PC-3 (cell line): ENCODE data around the gene LHFPL2. TPM values are rescaled to one million over a fixed set of nuclear protein-coding genes. Genes with fewer than 3 reads are reported as not detected.

ENCODE experiments used
- ATAC-seq: fragments of 200-7000 bp; cut with Tn5 transposase; 2 replicates; pipeline ENCODE4 v1.9.1; 2020; ENCODE audit warnings: mild to moderate bottlenecking, moderate library complexity
- BruUV-seq: library from RNA; stranded (reverse); fragments of 400-500 nt; replicated peaks from 2 replicates; lab custom pipeline; 2021; lab: Mats Ljungman, UMichigan
- CTCF ChIA-PET: fragments of 300-600 bp; sonication (Branson Sonifier 250); formaldehyde crosslinking; loops from one replicate; lab custom pipeline; 2022; ENCODE audit warnings: antibody characterized with exemption; lab: Charles Lee
- POLR2A ChIA-PET: fragments of 300-600 bp; sonication (Branson Sonifier 250); formaldehyde crosslinking; loops from one replicate; lab custom pipeline; 2022; ENCODE audit warnings: antibody characterized with exemption; ENCODE audit not compliant: unreplicated experiment; lab: Charles Lee
- DNase-seq: peaks from one replicate; pipeline ENCODE4 v3.0.0-alpha.2; 2015
- H2AFZ ChIP-seq: fragments of 300-600 bp; sonication (generic); 2 replicates; pipeline ENCODE4 v1.6.0; 2016; ENCODE audit warnings: antibody characterized with exemption, low read length
- H3F3A ChIP-seq: fragments of 300-600 bp; sonication (generic); one replicate; pipeline ENCODE4 v1.6.0; 2017; ENCODE audit warnings: antibody characterized with exemption, low read length, control low read depth, mild to moderate bottlenecking; ENCODE audit not compliant: unreplicated experiment
- H3K27ac ChIP-seq: fragments of 300-600 bp; sonication (generic); 2 replicates; pipeline ENCODE4 v1.5.1; 2016; ENCODE audit warnings: mild to moderate bottlenecking, low read length
- H3K27me3 ChIP-seq: fragments of 300-600 bp; sonication (generic); 2 replicates; pipeline ENCODE4 v1.6.1; 2016; ENCODE audit warnings: low read length, mixed read lengths
- H3K36me3 ChIP-seq: fragments of 300-600 bp; sonication (generic); 2 replicates; pipeline ENCODE4 v1.6.1; 2016; ENCODE audit warnings: low read depth, mixed run types, low read length, mixed read lengths
- H3K4me1 ChIP-seq: fragments of 300-600 bp; sonication (generic); 2 replicates; pipeline ENCODE4 v1.5.1; 2016; ENCODE audit warnings: low read length; ENCODE audit not compliant: insufficient read depth
- H3K4me2 ChIP-seq: fragments of 300-600 bp; sonication (generic); 2 replicates; pipeline ENCODE4 v1.6.0; 2016; ENCODE audit warnings: low read length
- H3K4me3 ChIP-seq: fragments of 300-600 bp; sonication (generic); 2 replicates; pipeline ENCODE4 v1.5.1; 2016; ENCODE audit warnings: mild to moderate bottlenecking, low read length, mixed read lengths
- H3K79me2 ChIP-seq: fragments of 300-600 bp; sonication (generic); 2 replicates; pipeline ENCODE4 v1.6.1; 2017; ENCODE audit warnings: low read length, mixed read lengths
- H3K9ac ChIP-seq: fragments of 300-600 bp; sonication (generic); 2 replicates; pipeline ENCODE4 v1.6.0; 2016; ENCODE audit warnings: mild to moderate bottlenecking, low read length
- H3K9me2 ChIP-seq: fragments of 300-600 bp; sonication (generic); replicated peaks from 2 replicates; pipeline ENCODE4 v1.6.1; 2016; ENCODE audit warnings: mixed run types, low read length, mixed read lengths
- H3K9me3 ChIP-seq: fragments of 300-600 bp; sonication (generic); 2 replicates; pipeline ENCODE4 v1.6.1; 2016; ENCODE audit warnings: low read length, mixed read lengths
- H4K20me1 ChIP-seq: fragments of 300-600 bp; sonication (generic); 2 replicates; pipeline ENCODE4 v1.6.1; 2016; ENCODE audit warnings: low read length, mixed read lengths
- CTCF ChIP-seq: fragments of 300-600 bp; sonication (generic); conservative IDR thresholded peaks from 2 replicates; pipeline ENCODE4 v1.5.1; 2017; ENCODE audit warnings: antibody characterized with exemption, low read depth, mild to moderate bottlenecking, low read length
- EZH2 ChIP-seq: fragments of 300-600 bp; sonication (generic); IDR thresholded peaks from one replicate; pipeline ENCODE4 v1.6.1; 2017; ENCODE audit warnings: antibody characterized with exemption, mild to moderate bottlenecking, low read length; ENCODE audit not compliant: unreplicated experiment
- EZH2phosphoT487 ChIP-seq: fragments of 300-600 bp; sonication (generic); IDR thresholded peaks from 2 replicates; pipeline ENCODE4 v1.6.1; 2018; ENCODE audit warnings: mild to moderate bottlenecking, antibody characterized with exemption, low read length, borderline replicate concordance
- intact Hi-C: fragments of 100-400 bp; cut with micrococcal nuclease; formaldehyde crosslinking; loops from 2 replicates; pipeline ENCODE4 v1.9.0; 2023
- total RNA-seq: library from RNA; depleted of rRNA; stranded (reverse); fragments of >200 nt; gene quantifications from 2 replicates; pipeline ENCODE4 v1.2.3, GENCODE V29; 2014

LHFPL2 gene
- total RNA-seq, 1 experiment from 2014 or later: 21.7 TPM

- DNase-seq (no peak), ATAC-seq (no peak)
- H3K27ac ChIP-seq: no peak overlapping the region
- no peak overlapping the region for H3K4me3 ChIP-seq
- ChIA-PET CTCF (no interaction called here), POLR2A (no interaction called here)
- no peaks in the 10 kb centered on the region for H3K9me2 ChIP-seq
- no peaks in the 10 kb centered on the region for H3K4me1 ChIP-seq
- no peaks in the 10 kb centered on the region for H3K9me3 ChIP-seq
- no TSS peak for BruUV-seq
- H2AFZ ChIP-seq: no peak overlapping the region
- no peaks in the 10 kb centered on the region for H3K27me3 ChIP-seq
- no peaks in the 10 kb centered on the region for H4K20me1 ChIP-seq
- no peaks in the 10 kb centered on the region for H3K36me3 ChIP-seq
- intact Hi-C loops: no loop called here
- no peaks in the 10 kb centered on the region for H3F3A ChIP-seq
- no peaks in the 10 kb centered on the region for H3K79me2 ChIP-seq
- no peak overlapping the region for H3K9ac ChIP-seq
- H3K4me2 ChIP-seq: no peak overlapping the region
- no peak for TF ChIP-seq EZH2
- TF ChIP-seq CTCF: no peak
- no peak for TF ChIP-seq EZH2phosphoT487
Measured at GRCh38 chr5:78475370-78475769, 173.2 kb downstream of the LHFPL2 start.

- Histone ChIP-seq H3K9ac (no peak overlapping the region), H3K36me3 (no peaks in the 10 kb centered on the region), H3K27me3 (no peaks in the 10 kb centered on the region), H3K9me2 (no peaks in the 10 kb centered on the region), H3K27ac (no peak overlapping the region), H4K20me1 (no peaks in the 10 kb centered on the region), H3K9me3 (no peaks in the 10 kb centered on the region), H3K79me2 (no peaks in the 10 kb centered on the region), H3F3A (no peaks in the 10 kb centered on the region), H3K4me2 (no peak overlapping the region), H2AFZ (no peak overlapping the region), H3K4me3 (no peak overlapping the region), H3K4me1 (no peaks in the 10 kb centered on the region)
- no TSS peak for BruUV-seq
- CTCF ChIA-PET: no interaction called here
- no peak for DNase-seq
- ATAC-seq: no peak
- TF ChIP-seq CTCF: no peak
- POLR2A ChIA-PET: no interaction called here
- intact Hi-C loops: loop anchor here (5.0 kb wide), 1 partner anchor 494 kb away; no protein-coding TSS in a partner anchor
Measured at GRCh38 chr5:78473751-78474150, 174.8 kb downstream of the LHFPL2 start.

- intact Hi-C loops: loop anchor here (5.0 kb wide), 1 partner anchor 495 kb away; no protein-coding TSS in a partner anchor
- no peak overlapping the region for H3K27ac ChIP-seq
- no peak overlapping the region for H2AFZ ChIP-seq
- no peaks in the 10 kb centered on the region; the same call in 1 of the 2 replicates for H3K4me1 ChIP-seq
- no peaks in the 10 kb centered on the region for H3K36me3 ChIP-seq
- no peaks in the 10 kb centered on the region for H3K79me2 ChIP-seq
- no peaks in the 10 kb centered on the region for H3K9me2 ChIP-seq
- H3K4me3 ChIP-seq: no peak overlapping the region
- ATAC-seq (no peak), DNase-seq (no peak)
- ChIA-PET POLR2A (no interaction called here), CTCF (no interaction called here)
- no peaks in the 10 kb centered on the region for H3K9me3 ChIP-seq
- H3F3A ChIP-seq: no peaks in the 10 kb centered on the region
- H3K27me3 ChIP-seq: no peaks in the 10 kb centered on the region
- H4K20me1 ChIP-seq: no peaks in the 10 kb centered on the region
- no peak for TF ChIP-seq CTCF
- no peak for TF ChIP-seq EZH2
- no peak for TF ChIP-seq EZH2phosphoT487
- no peak overlapping the region for H3K4me2 ChIP-seq
- no TSS peak for BruUV-seq
- H3K9ac ChIP-seq: no peak overlapping the region
Measured at GRCh38 chr5:78472469-78473106, 176.0 kb downstream of the LHFPL2 start.
